IPS-18c (cell line): ENCODE measurements around the gene PLAAT1.

ENCODE experiments used
- H3K4me3 ChIP-seq: 2 replicates; pipeline ENCODE4 v1.7.0; 2013; ENCODE audit warnings: low read depth, mild to moderate bottlenecking, low read length, moderate library complexity; ENCODE audit not compliant: insufficient read depth
- H3K9me3 ChIP-seq: one replicate; pipeline ENCODE4 v1.6.1; 2013; ENCODE audit warnings: mild to moderate bottlenecking, low read length, moderate library complexity; ENCODE audit not compliant: control insufficient read depth, insufficient read depth

The PLAAT1 gene

GRCh38 chr3:193313061-193313958 is 72.3 kb downstream of the PLAAT1 start:
- no peaks in the 10 kb centered on the region for H3K9me3 ChIP-seq
- no peak overlapping the region for H3K4me3 ChIP-seq

GRCh38 chr3:193314161-193314560 is 73.1 kb downstream of the PLAAT1 start:
- Histone ChIP-seq H3K4me3 (no peak overlapping the region), H3K9me3 (no peaks in the 10 kb centered on the region)

GRCh38 chr3:193317682-193318300 is 76.8 kb downstream of the PLAAT1 start:
- Histone ChIP-seq H3K4me3 (no peak overlapping the region), H3K9me3 (no peaks in the 10 kb centered on the region)
